CD14-positive monocyte (primary cell): Measurements from ENCODE around the gene STAC3. TPM values are rescaled to one million over a fixed set of nuclear protein-coding genes. Genes with fewer than 3 reads are reported as not detected.

Experiments used
- DNase-seq, 3 donors: peaks; one replicate each; pipeline ENCODE4 v3.0.0-alpha.2; 2011 to 2022
- H2AFZ ChIP-seq: 2 replicates; pipeline ENCODE4 v1.6.0; 2012; ENCODE audit warnings: mild to moderate bottlenecking, low read depth, low read length, inconsistent platforms; ENCODE audit not compliant: insufficient read depth, poor library complexity, severe bottlenecking
- H3K27ac ChIP-seq, 2 donors: 1 replicate in 1 of 2; 2 replicates in 1 of 2; pipeline ENCODE4 v1.5.1; 2012 to 2013; ENCODE audit warnings: low read length in 2 of 2, control low read depth in 1 of 2, inconsistent platforms in 1 of 2, low read depth in 1 of 2, mild to moderate bottlenecking in 1 of 2
- H3K27me3 ChIP-seq, 2 donors: one replicate each; pipeline versions ENCODE4 v1.6.0 to v1.6.1; 2011 to 2013; ENCODE audit warnings: low read length in 2 of 2; ENCODE audit not compliant: control insufficient read depth in 2 of 2, insufficient read depth in 2 of 2
- H3K36me3 ChIP-seq, 2 donors: replicated peaks in 1 of 2; 1 replicate in 1 of 2; 2 replicates in 1 of 2; pipeline versions ENCODE4 v1.5.1 to v1.6.1; 2012 to 2013; ENCODE audit warnings: low read length in 2 of 2, control low read depth in 1 of 2, inconsistent platforms in 1 of 2, mild to moderate bottlenecking in 1 of 2; ENCODE audit not compliant: insufficient read depth in 2 of 2, control insufficient read depth in 1 of 2
- H3K4me1 ChIP-seq, 2 donors: 1 replicate in 1 of 2; 2 replicates in 1 of 2; pipeline versions ENCODE4 v1.5.1 to v1.6.1; 2012 to 2013; ENCODE audit warnings: low read length in 2 of 2, control low read depth in 1 of 2, inconsistent platforms in 1 of 2, mild to moderate bottlenecking in 1 of 2, moderate library complexity in 1 of 2; ENCODE audit not compliant: insufficient read depth in 2 of 2, control insufficient read depth in 1 of 2
- H3K4me2 ChIP-seq: replicated peaks from 2 replicates; pipeline ENCODE3; 2012; ENCODE audit warnings: low read length, moderate library complexity, mild to moderate bottlenecking; ENCODE audit not compliant: poor library complexity, severe bottlenecking; ENCODE audit errors: extremely low read depth
- H3K4me3 ChIP-seq, 3 experiments: fragments of 200-600 bp in 1 of 3; sonication (generic) in 1 of 3; replicated peaks in 1 of 3; 1 replicate in 2 of 3; 2 replicates in 1 of 3; pipeline ENCODE4 v1.5.1; 2011 to 2013; ENCODE audit warnings: low read length in 3 of 3, mild to moderate bottlenecking in 3 of 3, control low read depth in 2 of 3, low read depth in 2 of 3, inconsistent platforms in 1 of 3, moderate library complexity in 1 of 3
- H3K79me2 ChIP-seq: 2 replicates; pipeline ENCODE4 v1.6.0; 2012; ENCODE audit warnings: mild to moderate bottlenecking, control low read depth, inconsistent platforms, low read length, moderate library complexity; ENCODE audit not compliant: insufficient read depth
- H3K9ac ChIP-seq: 2 replicates; pipeline ENCODE4 v1.6.0; 2017; ENCODE audit warnings: low read length, mild to moderate bottlenecking; ENCODE audit not compliant: insufficient read depth, poor library complexity, severe bottlenecking
- H3K9me3 ChIP-seq, 2 donors: replicated peaks in 1 of 2; 1 replicate in 1 of 2; 2 replicates in 1 of 2; pipeline versions ENCODE4 v1.5.1 to v1.6.1; 2012 to 2013; ENCODE audit warnings: low read length in 2 of 2, control low read depth in 1 of 2; ENCODE audit not compliant: control insufficient read depth in 1 of 2, insufficient read depth in 1 of 2
- H4K20me1 ChIP-seq: 2 replicates; pipeline ENCODE4 v1.6.0; 2012; ENCODE audit warnings: mild to moderate bottlenecking, low read length, control low read depth, moderate library complexity; ENCODE audit not compliant: insufficient read depth
- H3K27ac Mint-ChIP-seq, 7 donors: one replicate each; pipeline ENCODE4 v1.8.0; 2020; ENCODE audit warnings: mild to moderate bottlenecking in 7 of 7, mixed read lengths in 7 of 7, moderate library complexity in 6 of 7, inconsistent platforms in 2 of 7
- H3K27me3 Mint-ChIP-seq, 3 donors: one replicate each; pipeline ENCODE4 v1.8.0; 2021 to 2022; ENCODE audit warnings: low read depth in 3 of 3, mild to moderate bottlenecking in 3 of 3, mixed read lengths in 3 of 3, moderate library complexity in 3 of 3, inconsistent platforms in 1 of 3
- H3K36me3 Mint-ChIP-seq, 2 donors: one replicate each; pipeline ENCODE4 v1.8.0; 2020; ENCODE audit warnings: mixed read lengths in 2 of 2, inconsistent platforms in 1 of 2, mild to moderate bottlenecking in 1 of 2
- H3K4me1 Mint-ChIP-seq: one replicate; pipeline ENCODE4 v1.8.0; 2020; ENCODE audit warnings: mild to moderate bottlenecking, mixed read lengths
- H3K4me3 Mint-ChIP-seq, 2 donors: one replicate each; pipeline ENCODE4 v1.8.0; 2020; ENCODE audit warnings: mild to moderate bottlenecking in 2 of 2, mixed read lengths in 2 of 2, moderate library complexity in 1 of 2
- H3K9me3 Mint-ChIP-seq, 7 donors: one replicate each; pipeline ENCODE4 v1.8.0; 2020 to 2022; ENCODE audit warnings: mixed read lengths in 7 of 7, mild to moderate bottlenecking in 6 of 7, moderate library complexity in 6 of 7, inconsistent platforms in 2 of 7
- WGBS: methylation state at CpG from one replicate; pipeline ENCODE4 v1.1.5; 2013; ENCODE audit warnings: missing lambda C conversion rate; ENCODE audit not compliant: insufficient coverage; 5-methylcytosine and 5-hydroxymethylcytosine counted together
- intact Hi-C, 2 donors: fragments of 100-400 bp; cut with micrococcal nuclease; formaldehyde crosslinking; loops; one replicate each; pipeline versions ENCODE4 v1.15.0 to v1.15.1; 2023
- polyA plus RNA-seq, 3 donors: library from polyadenylated mRNA; depleted of rRNA in 1 of 3; unstranded in 2 of 3; stranded (reverse) in 1 of 3; fragments of 300-500 nt in 2 of 3; fragments of >200 nt in 1 of 3; fragmentation: Illumina TruSeq in 2 of 3; gene quantifications; 1 replicate in 2 of 3; 2 replicates in 1 of 3; pipeline ENCODE4 v1.2.3, GENCODE V29; 2012 to 2021
- TF ChIP-seq, protein P1 (sequence below): fragments of 200-600 bp; IDR thresholded peaks from one replicate; pipeline ENCODE4 v1.8.0; 2022; ENCODE audit warnings: antibody characterized with exemption, mild to moderate bottlenecking

Gene STAC3
- polyA plus RNA-seq, 3 donors, result 7.0 to 32.1 (median 9.1) TPM

DNA sequence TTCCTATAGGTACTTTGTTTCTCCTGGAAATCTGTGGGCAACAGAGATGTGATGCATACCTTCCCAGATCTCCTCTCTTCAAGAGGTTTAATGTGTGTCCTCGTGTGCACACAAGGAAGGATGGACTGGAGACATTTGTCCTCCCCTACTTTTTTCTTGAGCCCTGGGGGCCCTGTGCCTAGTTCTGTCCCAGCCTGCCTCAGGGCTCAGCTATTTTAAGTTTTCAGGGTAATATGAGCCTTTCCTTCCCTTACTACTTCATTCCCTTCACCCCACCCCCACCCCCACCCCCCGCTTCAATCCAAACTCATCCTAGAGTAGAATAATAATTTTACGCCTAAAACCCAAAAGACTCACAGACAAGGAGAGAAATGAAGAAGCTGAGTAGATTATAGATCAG is 446 bp downstream of the STAC3 start:
- TF ChIP-seq, protein P1, sequence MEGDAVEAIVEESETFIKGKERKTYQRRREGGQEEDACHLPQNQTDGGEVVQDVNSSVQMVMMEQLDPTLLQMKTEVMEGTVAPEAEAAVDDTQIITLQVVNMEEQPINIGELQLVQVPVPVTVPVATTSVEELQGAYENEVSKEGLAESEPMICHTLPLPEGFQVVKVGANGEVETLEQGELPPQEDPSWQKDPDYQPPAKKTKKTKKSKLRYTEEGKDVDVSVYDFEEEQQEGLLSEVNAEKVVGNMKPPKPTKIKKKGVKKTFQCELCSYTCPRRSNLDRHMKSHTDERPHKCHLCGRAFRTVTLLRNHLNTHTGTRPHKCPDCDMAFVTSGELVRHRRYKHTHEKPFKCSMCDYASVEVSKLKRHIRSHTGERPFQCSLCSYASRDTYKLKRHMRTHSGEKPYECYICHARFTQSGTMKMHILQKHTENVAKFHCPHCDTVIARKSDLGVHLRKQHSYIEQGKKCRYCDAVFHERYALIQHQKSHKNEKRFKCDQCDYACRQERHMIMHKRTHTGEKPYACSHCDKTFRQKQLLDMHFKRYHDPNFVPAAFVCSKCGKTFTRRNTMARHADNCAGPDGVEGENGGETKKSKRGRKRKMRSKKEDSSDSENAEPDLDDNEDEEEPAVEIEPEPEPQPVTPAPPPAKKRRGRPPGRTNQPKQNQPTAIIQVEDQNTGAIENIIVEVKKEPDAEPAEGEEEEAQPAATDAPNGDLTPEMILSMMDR, result no peak
- Mint-ChIP-seq H3K4me3 (no peak overlapping the region), H3K27ac (no peak overlapping the region), H3K4me1 (peaks cover 21% of the 10 kb centered on the region), H3K9me3 (no peaks in the 10 kb centered on the region), H3K36me3 (peaks cover 37 to 39% of the 10 kb centered on the region in 2 donors), H3K27me3 (peaks cover 0 to 2% (median 2%) of the 10 kb centered on the region in 3 donors)
- Histone ChIP-seq H3K9ac (no peak overlapping the region), H3K4me2 (no peak overlapping the region), H3K27me3 (no peaks in the 10 kb centered on the region), H3K4me3 (no peak overlapping the region), H2AFZ (no peak overlapping the region), H3K79me2 (no peaks in the 10 kb centered on the region), H3K4me1 (peaks cover 22 to 23% of the 10 kb centered on the region in 2 donors), H4K20me1 (no peaks in the 10 kb centered on the region), H3K9me3 (no peaks in the 10 kb centered on the region), H3K27ac (no peak overlapping the region), H3K36me3 (peaks cover 21 to 25% of the 10 kb centered on the region in 2 donors)
- no CpG with 5 or more reads among the region's 3 CpGs for WGBS
- no peak for DNase-seq
- intact Hi-C loops, result no loop called here

GRCh38 chr12:57248934-57249742 is 1.8 kb downstream of the STAC3 start:
- TF ChIP-seq, protein P1, result no peak
- Histone ChIP-seq H3K27ac (peak overlapping the region; percentile 63 to 79), H3K4me1 (peaks cover 29% of the 10 kb centered on the region in 2 donors), H3K4me3 (peak overlapping the region; percentile 46 to 73 (median 63)), H3K4me2 (peak overlapping the region; percentile 71), H3K36me3 (peaks cover 8 to 15% of the 10 kb centered on the region in 2 donors), H3K9ac (peak overlapping the region; percentile 47), H3K27me3 (no peaks in the 10 kb centered on the region), H3K79me2 (no peaks in the 10 kb centered on the region), H4K20me1 (peaks cover 4% of the 10 kb centered on the region), H3K9me3 (no peaks in the 10 kb centered on the region), H2AFZ (peak overlapping the region; percentile 74)
- H3K4me3 Mint-ChIP-seq, result peak overlapping the region; percentile 81 to 96
- WGBS, result 40% methylated on average over 1 of the region's 7 CpGs
- H3K36me3 Mint-ChIP-seq, result peaks cover 29 to 34% of the 10 kb centered on the region in 2 donors
- H3K27ac Mint-ChIP-seq, result peak overlapping the region; percentile 75 to 95 (median 90)
- peaks cover 2 to 6% (median 4%) of the 10 kb centered on the region in 3 donors for H3K27me3 Mint-ChIP-seq
- DNase-seq, result peak; percentile 62 to 89 (median 76)
- intact Hi-C loops, result loop anchor here in 1 of 2 donors (5.0 kb wide), 1 partner anchor 37 kb away; no protein-coding TSS in a partner anchor
- peaks cover 34% of the 10 kb centered on the region for H3K4me1 Mint-ChIP-seq
- H3K9me3 Mint-ChIP-seq, result no peaks in the 10 kb centered on the region
